Measurements from ENCODE around the gene RPS5.
"Not testable (repeated sequence)": the region's sequence is repeated elsewhere in the genome, so short reads cannot be mapped to it uniquely, and the experiment has no call there.

The RPS5 gene

GRCh38 chr19:58356766-58357480 lies 30.1 kb upstream of the RPS5 start:
- DNase-seq, result no peak

DNA sequence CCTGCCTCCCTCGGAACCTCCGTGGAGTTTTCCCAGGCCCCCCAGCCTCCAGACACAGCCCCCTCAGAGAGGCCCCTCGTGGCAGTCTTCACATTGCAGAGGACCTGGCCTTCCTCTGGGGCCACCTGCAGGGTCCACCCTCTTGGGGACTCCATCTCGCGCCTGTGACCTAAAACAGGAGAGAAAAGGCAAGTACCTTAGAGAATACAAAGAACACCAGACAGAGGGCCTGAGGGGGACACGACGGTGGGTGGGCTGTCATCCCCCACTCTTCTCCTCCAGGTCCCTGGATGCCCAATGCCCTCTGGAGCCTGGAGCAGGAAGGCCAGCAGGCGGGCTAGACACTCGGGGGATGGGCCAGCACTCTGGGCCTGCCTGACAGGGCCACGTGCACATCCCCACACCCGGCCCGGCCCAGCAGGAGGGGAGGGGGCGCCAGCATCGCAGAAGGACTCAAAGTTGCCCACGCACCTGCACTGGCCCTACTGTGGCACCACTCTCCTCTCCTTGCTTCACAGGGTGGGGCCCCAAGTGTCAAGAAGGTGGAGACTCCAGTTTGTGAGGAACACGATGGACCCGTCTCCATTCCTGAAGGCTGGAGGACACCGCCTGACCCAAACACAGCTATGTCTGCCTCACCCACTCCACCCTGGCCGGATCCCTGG lies 29.5 kb upstream of the RPS5 start:
- no peak for DNase-seq

GRCh38 chr19:58361900-58362271 lies 25.2 kb upstream of the RPS5 start:
- peak; percentile 51 for DNase-seq

DNA sequence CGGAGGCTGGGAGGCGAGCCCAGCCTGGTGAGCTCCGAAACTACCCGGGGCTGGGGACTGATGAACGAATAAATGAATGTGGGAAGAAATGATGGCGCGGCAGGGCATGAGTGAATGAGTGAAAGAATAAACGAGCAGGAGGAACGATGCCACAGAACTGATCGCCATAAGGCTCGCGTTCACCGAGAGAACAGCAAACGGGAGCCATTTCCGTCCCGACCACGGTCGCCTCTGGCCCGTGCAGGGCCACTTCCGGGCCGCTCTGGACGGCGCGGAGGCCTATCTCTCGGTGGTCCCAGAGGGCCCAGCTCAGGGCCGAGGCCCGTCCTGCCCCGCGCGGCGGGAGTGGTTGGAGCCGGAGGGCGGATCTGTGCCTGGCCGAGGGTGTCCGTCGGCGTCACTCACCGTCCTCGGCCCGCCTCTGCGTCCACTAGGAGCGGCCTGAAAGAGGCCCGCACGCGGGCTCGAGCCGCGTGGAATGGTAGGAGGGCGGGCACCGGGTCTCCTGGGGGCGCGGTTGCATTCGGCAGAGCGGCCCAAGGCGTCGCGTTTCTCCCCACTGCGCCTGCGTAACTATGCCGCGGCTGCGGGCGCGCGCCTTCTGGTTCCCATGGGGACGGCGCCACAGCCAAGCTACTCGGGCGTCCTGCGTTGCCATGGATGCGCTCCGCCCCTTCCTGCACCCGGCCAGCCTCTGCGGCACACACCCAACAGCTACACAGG lies 24.6 kb upstream of the RPS5 start, which contains the start of gene ZNF497:
ZNF497 (minus strand) TSS at position 480 of the 723 bp plus-strand sequence. CDS start 5,116 bp downstream, outside the sequence.
- peak; percentile 97 for DNase-seq

- DNase-seq, result peak; percentile 19
Observed at GRCh38 chr19:58364146-58364545, 22.9 kb upstream of the RPS5 start.

GRCh38 chr19:58366585-58367430 lies 20.3 kb upstream of the RPS5 start:
- DNase-seq, result no peak

GRCh38 chr19:58367698-58368454 lies 19.2 kb upstream of the RPS5 start:
- no peak for DNase-seq

GRCh38 chr19:58368561-58369360 lies 18.3 kb upstream of the RPS5 start:
- DNase-seq, result no peak

GRCh38 chr19:58372311-58373133 lies 14.5 kb upstream of the RPS5 start:
- DNase-seq, result no peak

DNA sequence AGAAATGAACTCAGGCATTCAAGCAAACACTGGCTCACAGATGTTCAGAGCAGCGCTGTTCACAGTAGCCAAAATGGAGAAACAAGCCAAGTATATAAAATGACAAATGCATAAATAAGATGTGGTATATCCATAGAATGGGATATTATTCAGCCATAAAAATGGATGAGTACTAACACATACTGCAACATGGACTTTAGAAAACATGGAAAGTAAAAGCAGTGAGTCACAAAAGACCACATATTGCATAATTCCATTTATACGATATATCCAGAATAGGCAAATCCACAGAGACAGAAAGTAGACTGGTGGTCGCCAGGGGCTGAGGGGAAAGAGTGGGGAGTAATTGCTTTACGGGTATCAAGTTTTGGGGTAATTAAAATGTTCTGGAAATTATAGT lies 12.9 kb upstream of the RPS5 start:
- DNase-seq, result peak; percentile 53

GRCh38 chr19:58376724-58377123 lies 10.3 kb upstream of the RPS5 start:
- not testable (repeated sequence) for DNase-seq

GRCh38 chr19:58379246-58379645 lies 7.8 kb upstream of the RPS5 start:
- no peak for DNase-seq

DNA sequence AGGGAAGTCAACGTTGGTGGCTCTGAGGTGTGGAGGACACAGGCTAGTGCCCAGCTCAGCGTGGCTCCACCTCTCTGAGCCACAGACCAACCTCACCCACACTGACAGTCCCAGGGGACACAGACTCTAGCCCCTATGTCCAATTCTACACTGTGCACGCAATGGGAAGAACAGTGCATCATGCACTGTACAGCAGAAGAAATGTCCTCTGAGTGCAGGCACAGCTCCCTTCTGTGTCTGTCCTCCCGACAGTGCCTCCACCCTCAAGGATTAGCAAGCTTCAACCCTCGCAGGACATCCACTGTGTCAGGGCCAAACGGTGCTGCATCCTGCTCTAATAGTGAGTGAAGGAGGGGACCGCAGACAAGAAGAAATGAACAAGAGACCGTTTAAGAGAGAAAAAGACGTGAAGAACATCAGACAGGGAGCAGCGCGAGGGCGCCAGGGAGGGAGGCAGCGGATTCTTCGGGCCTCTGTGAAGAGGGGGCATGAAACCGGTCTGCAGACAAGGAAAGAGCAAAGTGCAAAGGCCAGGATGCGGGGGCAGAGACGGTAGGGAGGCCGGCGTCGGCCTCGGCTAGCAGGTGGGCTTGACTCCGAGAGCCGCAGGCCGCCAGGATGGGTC lies 6.9 kb upstream of the RPS5 start:
- no peak for DNase-seq

DNA sequence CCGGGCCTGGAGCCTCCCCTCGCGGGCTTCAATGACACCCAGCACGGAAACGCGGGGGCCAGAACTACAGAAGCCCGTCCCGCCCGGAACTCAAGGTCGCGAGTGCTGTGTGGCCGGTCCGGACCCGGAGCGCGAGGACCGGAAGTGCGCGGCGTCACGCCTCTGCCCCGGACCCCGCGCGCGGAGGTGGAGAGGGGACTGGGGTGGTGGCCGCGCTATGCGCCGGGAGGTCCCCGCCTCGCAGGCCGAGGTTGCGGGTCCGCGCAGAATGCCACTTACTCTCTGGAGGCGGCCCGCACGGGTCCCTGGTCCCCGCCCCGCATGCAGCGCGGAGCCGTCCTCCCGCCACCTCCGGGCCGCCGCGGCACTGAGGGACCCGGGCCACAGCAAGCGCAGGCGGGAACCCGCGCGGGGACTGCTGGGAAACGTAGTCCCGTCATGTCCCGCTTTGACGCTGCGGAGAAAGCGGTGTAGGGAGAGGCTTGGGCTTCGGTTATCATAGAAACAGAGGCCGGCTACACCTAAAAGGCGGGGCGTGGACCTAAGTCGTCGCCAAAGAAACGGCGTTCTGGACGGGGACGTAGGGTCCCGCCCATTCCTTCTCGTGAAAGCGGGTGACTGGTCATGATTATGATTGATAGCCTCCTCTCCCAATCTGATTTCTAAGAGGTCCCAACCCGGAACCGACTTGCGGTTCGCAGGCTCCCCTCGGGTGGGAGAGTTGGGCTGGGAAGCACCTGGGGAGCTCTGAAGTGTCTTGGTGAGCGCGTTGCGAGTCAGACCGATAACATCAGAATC lies 6.2 kb upstream of the RPS5 start, which contains the start of gene ZNF837:
ZNF837 (minus strand) TSS at position 369 of the 798 bp plus-strand sequence. CDS start 11,698 bp downstream, outside the sequence.
- peak; percentile 100 for DNase-seq

- no peak for DNase-seq
Observed at GRCh38 chr19:58381460-58382212, 5.4 kb upstream of the RPS5 start.

- DNase-seq, result no peak
Observed at GRCh38 chr19:58382997-58383603, 4.0 kb upstream of the RPS5 start.

GRCh38 chr19:58385313-58385890 lies 1.7 kb upstream of the RPS5 start:
- DNase-seq, result no peak

Data from suppressor macrophage treated with lipopolysaccharide for 4 hours (primary cell).